Prostate gland (tissue), 2 donors: Measurements from ENCODE around the gene TJP3. TPM values are rescaled to one million over a fixed set of nuclear protein-coding genes. Genes with fewer than 3 reads are reported as not detected.

ENCODE experiments used
- DNase-seq: peaks from one replicate; pipeline ENCODE4 v3.0.0-alpha.2; 2019; ENCODE audit warnings: low spot score
- H3K27ac ChIP-seq, 2 donors: fragments of 200-600 bp; sonication (generic); 2 replicates each; pipeline ENCODE4 v1.5.1; 2017 to 2019
- H3K27me3 ChIP-seq: fragments of 200-600 bp; sonication (generic); replicated peaks from 2 replicates; pipeline ENCODE4 v1.5.1; 2019; ENCODE audit not compliant: insufficient read depth
- H3K36me3 ChIP-seq, 2 donors: fragments of 200-600 bp; sonication (generic); 1 replicate in 1 of 2; 2 replicates in 1 of 2; pipeline versions ENCODE4 v1.5.1 to v1.8.1; 2017 to 2019
- H3K4me1 ChIP-seq: fragments of 200-600 bp; sonication (generic); replicated peaks from 2 replicates; pipeline ENCODE4 v1.5.1; 2019
- H3K4me3 ChIP-seq, 2 donors: fragments of 200-600 bp; sonication (generic); 2 replicates each; pipeline ENCODE4 v1.5.1; 2017 to 2019
- H3K9me3 ChIP-seq: fragments of 200-600 bp; sonication (generic); 2 replicates; pipeline ENCODE4 v1.5.1; 2017
- CTCF ChIP-seq, 4 experiments: fragments of 200-600 bp in 2 of 4; fragments of 450-650 bp in 2 of 4; sonication (generic) in 2 of 4; IDR thresholded peaks; 1 replicate in 3 of 4; 2 replicates in 1 of 4; pipeline ENCODE4 v1.5.1; 2016 to 2019; ENCODE audit warnings: antibody characterized with exemption in 4 of 4, mild to moderate bottlenecking in 2 of 4, moderate library complexity in 2 of 4
- POLR2A ChIP-seq: fragments of 450-650 bp; IDR thresholded peaks from one replicate; pipeline ENCODE4 v1.6.1; 2016; ENCODE audit warnings: antibody characterized with exemption, mild to moderate bottlenecking
- POLR2AphosphoS5 ChIP-seq: sonication (generic); formaldehyde crosslinking; IDR thresholded peaks from one replicate; pipeline ENCODE4 v1.6.1; 2017; ENCODE audit warnings: antibody characterized with exemption
- WGBS: methylation state at CpG from one replicate; pipeline ENCODE4 v1.1.5; 2018; 5-methylcytosine and 5-hydroxymethylcytosine counted together
- intact Hi-C: fragments of 100-400 bp; cut with DNase I; formaldehyde crosslinking; loops from one replicate; pipeline ENCODE4 v1.14.2; 2022
- total RNA-seq, 2 donors: library from RNA; depleted of rRNA; stranded (reverse); fragments of >200 nt; gene quantifications; one replicate each; pipeline ENCODE4 v1.1.0, GENCODE V29; 2016

The TJP3 gene
- total RNA-seq, 2 donors from 2014 or later, result 14.6 to 17.8 TPM

- peak overlapping the region in 1 of 2 donors; percentile 18 for H3K4me3 ChIP-seq
- intact Hi-C loops, result no loop called here
- WGBS, result 83% methylated on average over 12 of the region's 12 CpGs
- H3K4me1 ChIP-seq, result peaks cover 6% of the 10 kb centered on the region
- H3K36me3 ChIP-seq, result no peaks in the 10 kb centered on the region
- TF ChIP-seq POLR2A (no peak), POLR2AphosphoS5 (no peak), CTCF (IDR thresholded peaks at IDR 0.05) (no peak)
- no peaks in the 10 kb centered on the region for H3K9me3 ChIP-seq
- no peaks in the 10 kb centered on the region for H3K27me3 ChIP-seq
- no peak for DNase-seq
- H3K27ac ChIP-seq, result peak overlapping the region; percentile 52 to 83
Observed at GRCh38 chr19:3707868-3708206, 347 bp upstream of the TJP3 start.

GRCh38 chr19:3710265-3710812 lies 2.2 kb downstream of the TJP3 start:
- WGBS, result 26% methylated on average over 20 of the region's 20 CpGs

GRCh38 chr19:3712663-3713611 lies 4.8 kb downstream of the TJP3 start:
- peak; percentile 23 for DNase-seq
- Histone ChIP-seq H3K36me3 (no peaks in the 10 kb centered on the region), H3K4me1 (peaks cover 6% of the 10 kb centered on the region), H3K4me3 (no peak overlapping the region), H3K27me3 (no peaks in the 10 kb centered on the region), H3K27ac (peak overlapping the region; percentile 60 to 70), H3K9me3 (no peaks in the 10 kb centered on the region)
- 36% methylated on average over 23 of the region's 23 CpGs for WGBS
- intact Hi-C loops, result no loop called here
- TF ChIP-seq CTCF (IDR thresholded peaks at IDR 0.05) (no peak), POLR2A (peak; percentile 11), POLR2AphosphoS5 (peak; percentile 26)

More at GRCh38 chr19:3710265-3710812, 2.2 kb downstream of the TJP3 start:
- Histone ChIP-seq H3K36me3 (no peaks in the 10 kb centered on the region), H3K27ac (no peak overlapping the region), H3K4me3 (no peak overlapping the region), H3K27me3 (no peaks in the 10 kb centered on the region), H3K9me3 (no peaks in the 10 kb centered on the region), H3K4me1 (peaks cover 6% of the 10 kb centered on the region)
- peak; percentile 31 for TF ChIP-seq POLR2A
- TF ChIP-seq CTCF (IDR thresholded peaks at IDR 0.05), result no peak
- TF ChIP-seq POLR2AphosphoS5, result peak; percentile 86
- intact Hi-C loops, result no loop called here
- peak; percentile 88 for DNase-seq

GRCh38 chr19:3716147-3716668 lies 8.0 kb downstream of the TJP3 start:
- intact Hi-C loops, result no loop called here
- TF ChIP-seq CTCF (IDR thresholded peaks at IDR 0.05) (no peak), POLR2A (no peak), POLR2AphosphoS5 (no peak)
- whole genome bisulfite sequencing, result 86% methylated on average over 16 of the region's 16 CpGs

More at GRCh38 chr19:3716147-3716668, 8.0 kb downstream of the TJP3 start:
- DNase-seq, result no peak
- no peak overlapping the region for H3K27ac ChIP-seq
- no peaks in the 10 kb centered on the region for H3K4me1 ChIP-seq
- H3K4me3 ChIP-seq, result no peak overlapping the region
- H3K36me3 ChIP-seq, result no peaks in the 10 kb centered on the region
- H3K9me3 ChIP-seq, result no peaks in the 10 kb centered on the region
- no peaks in the 10 kb centered on the region for H3K27me3 ChIP-seq
